GF-D8 (cell line): Measurements from ENCODE around the gene SLC9A6.
"Not testable (repeated sequence)": the region's sequence is repeated elsewhere in the genome, so short reads cannot be mapped to it uniquely, and the experiment has no call there.

Experiments used
- DNase-seq: peaks from one replicate; lab custom pipeline; 2025; lab: John Stamatoyannopoulos, UW

Gene SLC9A6

GRCh38 chrX:136030303-136031191, 45.3 kb downstream of the SLC9A6 start:
- no peak for DNase-seq

GRCh38 chrX:136031626-136032025, 46.4 kb downstream of the SLC9A6 start:
- no peak for DNase-seq

- DNase-seq: no peak
Measured at GRCh38 chrX:136032370-136032769, 47.1 kb downstream of the SLC9A6 start.

GRCh38 chrX:136034668-136035067, 49.4 kb downstream of the SLC9A6 start:
- no peak for DNase-seq

- no peak for DNase-seq
Measured at GRCh38 chrX:136035663-136036062, 50.4 kb downstream of the SLC9A6 start.

GRCh38 chrX:136039485-136039884, 54.2 kb downstream of the SLC9A6 start:
- DNase-seq: no peak

- no peak for DNase-seq
Measured at GRCh38 chrX:136039968-136040367, 54.7 kb downstream of the SLC9A6 start.

- no peak for DNase-seq
Measured at GRCh38 chrX:136041254-136041812, 56.1 kb downstream of the SLC9A6 start.

- DNase-seq: no peak
Measured at GRCh38 chrX:136045008-136045407, 59.8 kb downstream of the SLC9A6 start.

- no peak for DNase-seq
Measured at GRCh38 chrX:136046295-136047015, 61.2 kb downstream of the SLC9A6 start.

GRCh38 chrX:136047016-136047642, 61.9 kb downstream of the SLC9A6 start:
- DNase-seq: no peak

- DNase-seq: no peak
Measured at GRCh38 chrX:136047969-136048368, 62.7 kb downstream of the SLC9A6 start.

- no peak for DNase-seq
Measured at GRCh38 chrX:136048446-136048845, 63.2 kb downstream of the SLC9A6 start.

GRCh38 chrX:136049608-136050007, 64.4 kb downstream of the SLC9A6 start:
- DNase-seq: no peak

- DNase-seq: not testable (repeated sequence)
Measured at GRCh38 chrX:136050875-136051274, 65.6 kb downstream of the SLC9A6 start.

GRCh38 chrX:136051611-136052010, 66.4 kb downstream of the SLC9A6 start:
- DNase-seq: no peak

- no peak for DNase-seq
Measured at GRCh38 chrX:136055651-136056221, 70.5 kb downstream of the SLC9A6 start.

GRCh38 chrX:136057567-136057966, 72.3 kb downstream of the SLC9A6 start:
- DNase-seq: no peak

- no peak for DNase-seq
Measured at GRCh38 chrX:136059350-136059749, 74.1 kb downstream of the SLC9A6 start.

- DNase-seq: no peak
Measured at GRCh38 chrX:136061286-136061685, 76.1 kb downstream of the SLC9A6 start.

- no peak for DNase-seq
Measured at GRCh38 chrX:136061696-136062095, 76.5 kb downstream of the SLC9A6 start.
